Hematopoietic multipotent progenitor cell treated with erythropoietin and hydrocortisone succinate and interleukin-3 and kit ligand, for 17 days (in vitro differentiated cells): Measurements from ENCODE around the gene SDF2L1.
"Not testable (repeated sequence)": the region's sequence is repeated elsewhere in the genome, so short reads cannot be mapped to it uniquely, and the experiment has no call there.

Experiments
- DNase-seq: peaks from one replicate; pipeline ENCODE4 v3.0.0-alpha.2; 2015; ENCODE audit warnings: low spot score

SDF2L1 gene

DNA sequence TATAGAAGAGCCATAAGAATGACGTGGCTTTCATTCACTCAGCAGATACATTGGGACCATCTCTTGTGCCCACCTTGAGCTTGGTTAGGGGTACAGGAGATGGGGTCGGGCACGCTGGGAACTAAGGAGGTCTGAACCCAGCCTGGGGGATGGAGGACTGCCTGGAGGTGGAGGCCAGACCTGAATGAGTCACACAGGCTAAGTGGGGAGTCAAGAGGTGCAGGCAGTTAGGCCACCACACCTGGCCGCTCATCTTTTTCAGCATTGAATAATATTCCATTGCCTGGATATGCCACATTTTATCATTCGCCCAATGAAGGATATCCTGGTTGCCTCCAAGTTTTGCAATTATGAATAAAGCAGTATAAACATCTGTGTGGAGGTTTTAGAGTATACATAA is 19.9 kb downstream of the SDF2L1 start:
- no peak for DNase-seq

GRCh38 chr22:21663738-21664137 is 21.6 kb downstream of the SDF2L1 start:
- no peak for DNase-seq

- DNase-seq = no peak
These were observed 23.1 kb downstream of the SDF2L1 start for GRCh38 chr22:21665047-21665851.

GRCh38 chr22:21666786-21667185 is 24.7 kb downstream of the SDF2L1 start:
- DNase-seq = no peak

DNA sequence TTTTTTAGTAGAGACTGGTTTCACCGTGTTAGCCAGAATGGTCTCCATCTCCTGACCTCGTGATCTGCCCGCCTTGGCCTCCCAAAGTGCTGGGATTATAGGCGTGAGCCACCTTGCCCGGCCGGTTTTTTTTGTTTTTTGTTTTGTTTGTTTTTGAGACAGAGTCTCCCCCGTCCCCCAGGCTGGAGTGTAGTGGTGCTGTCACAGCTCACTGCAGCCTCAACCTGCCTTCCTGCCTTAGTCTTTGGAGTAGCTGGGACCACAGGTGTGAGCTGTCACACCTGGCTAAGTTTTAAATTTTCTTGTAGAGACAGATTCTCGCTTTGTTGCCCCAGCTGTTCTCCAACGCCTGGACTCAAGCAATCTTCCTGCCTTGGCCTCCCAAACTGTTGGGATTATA is 26.9 kb downstream of the SDF2L1 start:
- no peak for DNase-seq

DNA sequence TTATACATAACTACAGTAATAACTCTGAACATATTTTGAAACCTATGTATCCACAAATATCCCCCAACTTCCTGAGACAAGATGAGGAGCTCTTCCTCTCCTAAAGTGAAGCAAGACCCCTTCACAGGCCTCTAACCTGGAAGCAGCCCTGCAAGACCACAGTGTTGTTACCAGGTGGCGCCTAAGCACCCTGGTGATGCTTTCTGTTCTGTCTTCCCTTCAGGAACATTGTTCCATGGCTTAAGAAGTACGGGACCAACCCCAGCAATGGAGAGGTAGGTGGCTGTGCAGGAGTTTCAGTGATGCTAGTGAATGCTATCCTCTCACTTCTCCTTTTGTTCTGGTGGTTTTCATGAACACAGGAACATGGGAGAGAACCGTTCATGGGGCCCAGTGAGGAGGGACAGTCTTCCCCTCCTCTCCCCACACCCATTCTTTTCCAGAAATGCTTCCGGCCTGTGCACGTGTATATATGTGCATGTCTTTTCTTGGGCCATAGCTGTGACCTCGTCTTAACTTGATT is 30.1 kb downstream of the SDF2L1 start:
- no peak for DNase-seq

DNA sequence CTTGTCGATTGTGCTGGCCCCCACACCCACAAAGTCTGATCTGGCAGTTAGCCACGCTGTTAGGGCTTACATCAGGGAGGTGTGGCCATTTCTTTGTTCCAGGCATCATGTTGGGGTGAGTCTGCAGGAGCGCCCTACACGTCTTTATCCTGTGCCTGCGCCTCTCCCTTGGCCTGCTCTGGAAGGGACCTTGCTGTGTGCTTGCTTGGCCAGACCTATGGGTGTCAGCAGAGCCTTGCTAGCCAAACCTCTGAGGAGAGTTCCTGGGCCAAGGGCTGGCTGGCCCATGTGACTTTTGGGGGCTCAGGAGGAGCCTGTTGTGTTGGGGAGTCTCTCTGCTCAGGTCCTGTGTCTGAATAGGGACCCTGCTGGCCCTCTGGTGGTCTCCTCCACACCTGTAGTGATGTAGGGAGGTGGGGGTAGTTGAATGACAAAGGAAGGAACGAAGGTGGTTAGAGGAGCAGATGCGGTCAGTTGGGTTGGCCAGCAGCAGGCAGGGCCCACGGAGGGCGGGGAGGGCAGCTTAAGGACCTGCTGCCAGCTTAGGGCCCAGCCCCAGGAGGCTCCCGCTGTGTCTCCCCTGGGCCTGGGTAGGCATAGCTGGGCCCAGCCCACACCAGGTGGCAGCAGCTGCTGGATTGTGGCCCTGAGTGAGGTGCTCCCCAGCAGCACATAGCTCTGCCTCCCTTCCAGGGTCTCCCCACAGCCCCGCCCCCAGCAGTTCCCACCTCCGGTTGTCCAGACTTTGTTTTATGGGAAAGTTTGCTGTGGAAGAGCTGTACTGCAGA is 31.6 kb downstream of the SDF2L1 start:
- DNase-seq = no peak

GRCh38 chr22:21674638-21675245 is 32.6 kb downstream of the SDF2L1 start:
- no peak for DNase-seq

- DNase-seq = no peak
These were observed 35.7 kb downstream of the SDF2L1 start for GRCh38 chr22:21677606-21678443.

- DNase-seq = not testable (repeated sequence)
These were observed 36.7 kb downstream of the SDF2L1 start for GRCh38 chr22:21678842-21679241.

DNA sequence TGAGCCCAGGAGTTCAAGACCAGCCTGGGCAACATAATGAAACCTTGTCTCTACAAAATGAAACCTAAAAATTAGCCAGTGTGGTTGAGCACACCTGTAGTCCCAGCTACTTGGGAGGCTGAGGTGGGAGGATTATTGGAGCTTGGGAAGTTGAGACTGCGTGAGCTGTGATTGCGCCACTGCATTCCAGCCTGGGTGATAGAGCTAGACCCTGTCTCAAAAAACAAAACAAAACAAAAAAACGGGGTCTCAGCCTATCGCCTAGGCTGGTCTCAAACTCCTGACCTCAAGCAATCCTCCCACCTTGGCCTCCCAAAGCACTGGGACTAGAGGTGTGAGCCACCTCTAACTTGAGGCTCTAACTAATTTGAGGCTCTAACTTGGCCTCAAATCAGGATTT is 37.3 kb downstream of the SDF2L1 start:
- DNase-seq = no peak

- DNase-seq = no peak
These were observed 38.9 kb downstream of the SDF2L1 start for GRCh38 chr22:21680830-21681565.

DNA sequence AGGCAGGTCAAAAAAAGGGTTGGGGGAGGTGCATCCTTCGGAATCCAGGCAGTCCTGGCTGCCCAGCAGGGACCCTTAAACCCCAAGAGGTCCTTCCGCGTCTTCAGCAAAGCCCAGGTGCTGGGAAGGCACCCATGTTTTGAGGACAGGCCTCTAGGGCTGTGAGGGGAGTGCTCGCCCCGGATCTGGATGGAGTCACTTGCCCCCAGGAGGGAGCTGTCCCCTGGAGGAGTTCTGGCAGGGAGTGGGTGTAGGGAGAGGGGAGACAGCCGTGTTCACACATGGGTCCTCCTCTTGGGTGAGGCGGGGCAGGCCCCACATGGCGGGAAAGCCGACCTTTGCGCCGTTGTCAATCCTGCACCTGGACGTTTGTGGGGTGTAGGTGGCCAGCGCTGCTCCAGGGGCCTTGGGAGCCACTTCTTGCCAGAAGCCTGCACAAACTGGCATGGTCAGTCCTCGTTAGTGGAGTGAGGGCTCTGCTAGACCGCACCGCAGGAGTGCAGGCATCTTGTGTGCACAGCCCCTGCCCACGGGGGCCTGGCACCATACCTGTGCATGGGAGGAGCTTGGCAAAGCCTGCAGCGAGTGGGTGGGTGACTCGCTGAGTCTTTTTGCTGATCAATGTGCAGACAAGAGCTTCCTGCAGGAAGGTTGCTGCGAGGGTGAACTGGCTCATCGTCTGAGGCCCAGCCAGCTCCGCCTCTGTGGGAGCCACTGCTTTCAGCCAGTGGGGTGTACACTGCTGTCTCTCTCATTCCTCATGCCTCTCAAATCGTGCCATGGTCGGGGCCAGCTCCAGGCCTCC is 39.7 kb downstream of the SDF2L1 start:
- no peak for DNase-seq

DNA sequence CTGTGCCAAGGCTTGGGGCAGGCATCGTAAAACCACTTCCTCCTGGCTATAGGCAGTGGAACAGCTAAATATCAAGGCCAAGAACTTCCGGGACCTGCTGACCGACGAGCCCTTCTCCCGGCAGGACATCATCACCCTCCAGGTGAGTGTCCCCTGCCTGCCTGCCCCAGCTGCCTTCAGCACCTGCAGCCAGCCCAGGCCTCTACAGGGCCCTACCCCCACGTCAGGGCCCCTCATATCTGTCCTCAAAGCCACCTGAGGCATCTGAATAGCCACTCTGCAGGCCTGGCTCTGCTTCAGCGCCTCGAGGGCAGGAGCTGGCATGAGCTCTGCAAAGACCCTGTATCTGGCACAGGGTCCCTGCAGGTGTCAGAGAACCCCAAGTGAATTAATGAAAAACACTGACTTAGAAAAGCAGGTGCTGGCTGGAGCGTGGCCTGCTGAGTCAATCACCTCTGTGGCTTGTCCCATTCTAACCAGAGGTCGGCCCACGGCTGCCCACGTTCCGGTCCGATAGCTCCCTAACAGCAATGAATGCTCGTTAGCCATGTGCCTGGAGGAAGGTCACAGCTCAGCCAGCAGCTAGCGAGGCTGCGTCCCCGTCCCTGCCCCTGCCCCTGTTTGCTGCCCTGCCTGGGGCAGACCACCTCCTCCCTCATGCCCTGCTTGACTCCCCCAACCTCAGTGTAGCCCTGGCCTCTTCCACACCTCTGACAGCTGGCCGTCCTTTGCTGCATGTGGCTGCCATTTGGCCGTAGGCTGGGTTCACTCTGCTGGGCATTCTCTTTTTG is 40.5 kb downstream of the SDF2L1 start:
- DNase-seq = no peak

GRCh38 chr22:21683401-21683811 is 41.3 kb downstream of the SDF2L1 start:
- DNase-seq = no peak

DNA sequence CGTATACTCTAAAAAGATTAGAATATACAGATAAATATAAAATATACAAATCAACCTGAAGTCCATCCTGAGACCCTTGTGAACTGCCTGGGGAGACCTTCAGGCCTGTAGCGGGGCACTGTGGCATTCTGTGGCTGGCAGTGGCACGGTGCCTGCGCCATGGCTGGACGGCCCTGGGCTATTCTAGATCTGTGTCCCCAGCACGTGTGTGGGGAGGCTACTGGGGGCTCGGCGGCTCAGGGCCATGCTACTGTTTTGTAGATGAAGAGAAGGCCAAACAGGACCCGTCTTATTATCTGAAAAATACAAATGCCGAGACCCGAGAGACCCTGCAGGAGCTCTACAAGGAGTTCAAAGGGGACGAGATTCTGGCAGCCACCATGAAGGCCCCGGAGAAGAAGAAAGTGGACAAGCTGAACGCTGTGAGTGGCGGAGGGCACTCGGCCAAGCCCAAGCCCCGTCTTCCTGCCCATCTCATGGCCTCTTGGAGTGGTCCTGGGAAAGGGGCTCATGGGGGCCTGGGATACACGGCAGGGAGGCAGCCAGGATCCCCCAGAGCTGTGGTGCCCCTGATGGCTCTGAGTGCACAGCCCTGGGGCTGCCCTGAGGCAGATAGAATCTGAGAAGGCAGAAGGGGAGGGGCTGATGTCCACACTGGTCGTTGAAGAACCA is 42.5 kb downstream of the SDF2L1 start:
- DNase-seq = no peak

GRCh38 chr22:21685164-21685513 is 43.0 kb downstream of the SDF2L1 start:
- DNase-seq = no peak

GRCh38 chr22:21686193-21686608 is 44.1 kb downstream of the SDF2L1 start:
- no peak for DNase-seq
